LNCAP (cell line): ENCODE data around the gene CXCR4.

Experiments
- CTCF ChIP-seq: fragments of 450-650 bp; IDR thresholded peaks from 2 replicates; pipeline ENCODE4 v1.5.1; 2017; ENCODE audit warnings: mild to moderate bottlenecking

The CXCR4 gene

GRCh38 chr2:136065907-136066306 lies 52.0 kb downstream of the CXCR4 start:
- no peak for TF ChIP-seq CTCF

- TF ChIP-seq CTCF, result no peak
These were observed 52.6 kb downstream of the CXCR4 start for GRCh38 chr2:136065384-136065783.
